22Rv1 (cell line): ENCODE results near the gene HSPA12A.

Experiments used
- CTCF ChIP-seq: fragments of 450-650 bp; IDR thresholded peaks from 2 replicates; pipeline ENCODE4 v1.5.1; 2017; ENCODE audit warnings: mild to moderate bottlenecking
- ZFX ChIP-seq: fragments of 450-650 bp; IDR thresholded peaks from 2 replicates; pipeline ENCODE4 v1.6.1; 2017; ENCODE audit warnings: antibody characterized with exemption, borderline replicate concordance

- no peak for TF ChIP-seq CTCF
- TF ChIP-seq ZFX = no peak
These were observed 86.3 kb downstream of the HSPA12A start for GRCh38 chr10:116656044-116656443.
